GM12878 (cell line): ENCODE measurements around the gene NDRG4. TPM values are rescaled to one million over a fixed set of nuclear protein-coding genes. Genes with fewer than 3 reads are reported as not detected.

Experiments
- BMI1 ChIP-seq: fragments of 450-650 bp; IDR thresholded peaks from 2 replicates; pipeline ENCODE4 v1.6.1; 2016; ENCODE audit warnings: mild to moderate bottlenecking, moderate library complexity, borderline replicate concordance
- BRCA1 ChIP-seq: IDR thresholded peaks from 2 replicates; pipeline ENCODE4 v1.6.1; 2011; ENCODE audit warnings: low read depth, low read length, improper control_type of control experiment
- CREM ChIP-seq: IDR thresholded peaks from 2 replicates; pipeline ENCODE4 v1.6.1; 2014; ENCODE audit warnings: antibody characterized with exemption, low read depth
- EED ChIP-seq: sonication (generic); IDR thresholded peaks from 2 replicates; pipeline ENCODE4 v1.6.1; 2016; ENCODE audit warnings: antibody characterized with exemption, low read depth
- LARP7 ChIP-seq: fragments of 450-650 bp; IDR thresholded peaks from 2 replicates; pipeline ENCODE4 v1.6.1; 2017; ENCODE audit warnings: mild to moderate bottlenecking
- MEF2A ChIP-seq: IDR thresholded peaks from 2 replicates; pipeline ENCODE4 v1.6.1; 2011; ENCODE audit warnings: low read depth, mild to moderate bottlenecking, low read length, moderate library complexity; ENCODE audit not compliant: insufficient read depth
- NBN ChIP-seq: fragments of 450-650 bp; IDR thresholded peaks from 2 replicates; pipeline ENCODE4 v1.6.1; 2016
- RAD21 ChIP-seq: IDR thresholded peaks from 2 replicates; pipeline ENCODE4 v1.6.1; 2011; ENCODE audit warnings: mild to moderate bottlenecking, low read depth, low read length, moderate library complexity; ENCODE audit not compliant: insufficient read depth
- RFX5 ChIP-seq: IDR thresholded peaks from 2 replicates; pipeline ENCODE4 v1.6.1; 2011; ENCODE audit warnings: low read depth, low read length, improper control_type of control experiment
- RUNX3 ChIP-seq: IDR thresholded peaks from 2 replicates; pipeline ENCODE4 v1.6.1; 2012; ENCODE audit warnings: low read length, inconsistent platforms
- SIN3A ChIP-seq: IDR thresholded peaks from 2 replicates; pipeline ENCODE4 v1.6.1; 2012; ENCODE audit warnings: low read depth, low read length, improper control_type of control experiment
- SPI1 ChIP-seq: IDR thresholded peaks from 2 replicates; pipeline ENCODE4 v1.6.1; 2011; ENCODE audit warnings: low read depth, mild to moderate bottlenecking, low read length, moderate library complexity, borderline replicate concordance; ENCODE audit not compliant: insufficient read depth
- ZBTB40 ChIP-seq: fragments of 450-650 bp; IDR thresholded peaks from 2 replicates; pipeline ENCODE4 v1.6.1; 2016; ENCODE audit warnings: mild to moderate bottlenecking, moderate library complexity, borderline replicate concordance
- ZNF274 ChIP-seq: IDR thresholded peaks from one replicate; pipeline ENCODE4 v1.8.0; 2011; ENCODE audit not compliant: insufficient read length, insufficient read depth
- polyA plus RNA-seq, 11 experiments: library from polyadenylated mRNA; depleted of rRNA in 4 of 11; unstranded in 6 of 11; stranded (reverse) in 5 of 11; fragments of >200 nt; fragmentation: Nextera tagmentation in 4 of 11; fragmentation: Illumina TruSeq in 1 of 11; extraction: Ambion mirVana in 4 of 11; extraction: Trizol in 1 of 11; gene quantifications; 1 replicate in 1 of 11; 2 replicates in 10 of 11; pipeline versions ENCODE4 v1.2.1 to v1.2.3, GENCODE V29; 2011 to 2016; ENCODE audit warnings: inconsistent platforms in 2 of 11, missing spikeins in 2 of 11, low read depth in 1 of 11
- total RNA-seq, 4 experiments: library from RNA; depleted of rRNA in 3 of 4; stranded (reverse); fragments of >200 nt in 3 of 4; fragmentation: Illumina TruSeq in 1 of 4; extraction: Trizol in 1 of 4; gene quantifications; 2 replicates each; pipeline versions ENCODE4 v1.2.1 to v1.2.3, GENCODE V29; 2013 to 2021

Gene NDRG4
- total and polyA plus RNA-seq, 10 of the 15 experiments (the other 5 are each of a cell fraction or from before 2014, with no cell fraction given) = 0.33 to 3.8 (median 2.5) TPM

- TF ChIP-seq ZBTB40 (peak; percentile 75), CREM (peak; percentile 40; the same call in 1 of the 2 replicates), RFX5 (peak; percentile 93), BRCA1 (no peak), NBN (no peak), RAD21 (0 out of 2 replicates have a peak, but pooled peaks have one; percentile 9), RUNX3 (no peak), BMI1 (peak; percentile 94), MEF2A (peak; percentile 90), SPI1 (no peak), LARP7 (peak; percentile 58; the same call in 1 of the 2 replicates), EED (0 out of 2 replicates have a peak, but pooled peaks have one; percentile 2), SIN3A (0 out of 2 replicates have a peak, but pooled peaks have one; percentile 29), ZNF274 (no peak)
Observed at GRCh38 chr16:58494981-58495520, 4.9 kb upstream of the NDRG4 start (continued).
